ENCODE data around the gene PRKG1. TPM values are rescaled to one million over a fixed set of nuclear protein-coding genes. Genes with fewer than 3 reads are reported as not detected.

Gene PRKG1
- polyA plus RNA-seq, 1 donor (not counting 4 experiments of a cell fraction or from before 2014, with no cell fraction given): 0.24 TPM

GRCh38 chr10:51672039-51672535 is 597.8 kb downstream of the PRKG1 start:
- dilution Hi-C loops (cut with MboI; ENCODE audit: extremely low pct_ligation_motif_present, low sequenced_read_pairs): no loop called here
- no peaks in the 10 kb centered on the region for H3K9me3 ChIP-seq (ENCODE audit: control insufficient read depth, low read depth, low read length)
- FAIRE-seq: no peak
- no peak for TF ChIP-seq EZH2 (IDR thresholded peaks at IDR 0.05; ENCODE audit: low read length)
- TF ChIP-seq, protein P1, sequence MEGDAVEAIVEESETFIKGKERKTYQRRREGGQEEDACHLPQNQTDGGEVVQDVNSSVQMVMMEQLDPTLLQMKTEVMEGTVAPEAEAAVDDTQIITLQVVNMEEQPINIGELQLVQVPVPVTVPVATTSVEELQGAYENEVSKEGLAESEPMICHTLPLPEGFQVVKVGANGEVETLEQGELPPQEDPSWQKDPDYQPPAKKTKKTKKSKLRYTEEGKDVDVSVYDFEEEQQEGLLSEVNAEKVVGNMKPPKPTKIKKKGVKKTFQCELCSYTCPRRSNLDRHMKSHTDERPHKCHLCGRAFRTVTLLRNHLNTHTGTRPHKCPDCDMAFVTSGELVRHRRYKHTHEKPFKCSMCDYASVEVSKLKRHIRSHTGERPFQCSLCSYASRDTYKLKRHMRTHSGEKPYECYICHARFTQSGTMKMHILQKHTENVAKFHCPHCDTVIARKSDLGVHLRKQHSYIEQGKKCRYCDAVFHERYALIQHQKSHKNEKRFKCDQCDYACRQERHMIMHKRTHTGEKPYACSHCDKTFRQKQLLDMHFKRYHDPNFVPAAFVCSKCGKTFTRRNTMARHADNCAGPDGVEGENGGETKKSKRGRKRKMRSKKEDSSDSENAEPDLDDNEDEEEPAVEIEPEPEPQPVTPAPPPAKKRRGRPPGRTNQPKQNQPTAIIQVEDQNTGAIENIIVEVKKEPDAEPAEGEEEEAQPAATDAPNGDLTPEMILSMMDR (optimal IDR thresholded peaks at IDR 0.05 in 1 of 3, IDR thresholded peaks at IDR 0.05 in 1 of 3, conservative IDR thresholded peaks at IDR 0.05 in 1 of 3; ENCODE audit: extremely low read depth in 1 of 3, insufficient read depth in 2 of 3, low read length in 3 of 3): no peak
- H3K4me2 ChIP-seq (ENCODE audit: control insufficient read depth, extremely low read depth, insufficient read depth, low read depth, low read length): no peak overlapping the region
- H2AFZ ChIP-seq (ENCODE audit: control insufficient read depth, low read length): no peak overlapping the region
- no peak overlapping the region for H3K4me3 ChIP-seq (ENCODE audit: control insufficient read depth in 2 of 3, extremely low read depth in 1 of 3, insufficient read depth in 2 of 3, low read depth in 1 of 3, low read length in 3 of 3)
- H3K36me3 ChIP-seq (ENCODE audit: control insufficient read depth in 2 of 2, extremely low read depth in 1 of 2, insufficient read depth in 2 of 2, low read length in 2 of 2): no peaks in the 10 kb centered on the region
- DNase-seq (ENCODE audit: low read depth, low spot score): no peak
- no peaks in the 10 kb centered on the region for H3K4me1 ChIP-seq (ENCODE audit: control insufficient read depth, extremely low read depth, insufficient read depth, low read length)
- no peak overlapping the region for H3K27ac ChIP-seq (ENCODE audit: control insufficient read depth, insufficient read depth, low read length)
- no peaks in the 10 kb centered on the region for H3K9me1 ChIP-seq (ENCODE audit: control insufficient read depth, extremely low read depth, insufficient read depth, low read length)
- H3K9ac ChIP-seq (ENCODE audit: control insufficient read depth, extremely low read depth, insufficient read depth, low read length): no peak overlapping the region
- no peaks in the 10 kb centered on the region for H4K20me1 ChIP-seq (ENCODE audit: control insufficient read depth, extremely low read depth, insufficient read depth, low read length)
- H3K27me3 ChIP-seq (ENCODE audit: control insufficient read depth, extremely low read depth, insufficient read depth, low read length): no peaks in the 10 kb centered on the region
- H3K79me2 ChIP-seq (ENCODE audit: control insufficient read depth, insufficient read depth, low read length): no peaks in the 10 kb centered on the region

GRCh38 chr10:51675088-51675487 is 600.8 kb downstream of the PRKG1 start:
- Histone ChIP-seq H3K9me1 (ENCODE audit: control insufficient read depth, extremely low read depth, insufficient read depth, low read length) (no peaks in the 10 kb centered on the region), H3K36me3 (ENCODE audit: control insufficient read depth in 2 of 2, extremely low read depth in 1 of 2, insufficient read depth in 2 of 2, low read length in 2 of 2) (no peaks in the 10 kb centered on the region), H3K27ac (ENCODE audit: control insufficient read depth, insufficient read depth, low read length) (no peak overlapping the region), H3K4me1 (ENCODE audit: control insufficient read depth, extremely low read depth, insufficient read depth, low read length) (no peaks in the 10 kb centered on the region), H3K9ac (ENCODE audit: control insufficient read depth, extremely low read depth, insufficient read depth, low read length) (no peak overlapping the region), H3K79me2 (ENCODE audit: control insufficient read depth, insufficient read depth, low read length) (no peaks in the 10 kb centered on the region), H3K4me2 (ENCODE audit: control insufficient read depth, extremely low read depth, insufficient read depth, low read depth, low read length) (no peak overlapping the region), H4K20me1 (ENCODE audit: control insufficient read depth, extremely low read depth, insufficient read depth, low read length) (no peaks in the 10 kb centered on the region), H2AFZ (ENCODE audit: control insufficient read depth, low read length) (no peak overlapping the region), H3K27me3 (ENCODE audit: control insufficient read depth, extremely low read depth, insufficient read depth, low read length) (no peaks in the 10 kb centered on the region), H3K9me3 (ENCODE audit: control insufficient read depth, low read depth, low read length) (no peaks in the 10 kb centered on the region), H3K4me3 (ENCODE audit: control insufficient read depth in 2 of 3, extremely low read depth in 1 of 3, insufficient read depth in 2 of 3, low read depth in 1 of 3, low read length in 3 of 3) (no peak overlapping the region)
- TF ChIP-seq, protein P1 (optimal IDR thresholded peaks at IDR 0.05 in 1 of 3, IDR thresholded peaks at IDR 0.05 in 1 of 3, conservative IDR thresholded peaks at IDR 0.05 in 1 of 3; ENCODE audit: extremely low read depth in 1 of 3, insufficient read depth in 2 of 3, low read length in 3 of 3): no peak
- no peak for TF ChIP-seq EZH2 (IDR thresholded peaks at IDR 0.05; ENCODE audit: low read length)
- FAIRE-seq: no peak
- dilution Hi-C loops (cut with MboI; ENCODE audit: extremely low pct_ligation_motif_present, low sequenced_read_pairs): no loop called here
- no peak for DNase-seq (ENCODE audit: low read depth, low spot score)

Data from keratinocyte (primary cell).